ENCODE measurements around the gene VMO1. TPM values are rescaled to one million over a fixed set of nuclear protein-coding genes. Genes with fewer than 3 reads are reported as not detected.

Gene VMO1
- total RNA-seq, 3 donors from 2014 or later = 0.67 to 2.3 (median 2.1) TPM

DNA sequence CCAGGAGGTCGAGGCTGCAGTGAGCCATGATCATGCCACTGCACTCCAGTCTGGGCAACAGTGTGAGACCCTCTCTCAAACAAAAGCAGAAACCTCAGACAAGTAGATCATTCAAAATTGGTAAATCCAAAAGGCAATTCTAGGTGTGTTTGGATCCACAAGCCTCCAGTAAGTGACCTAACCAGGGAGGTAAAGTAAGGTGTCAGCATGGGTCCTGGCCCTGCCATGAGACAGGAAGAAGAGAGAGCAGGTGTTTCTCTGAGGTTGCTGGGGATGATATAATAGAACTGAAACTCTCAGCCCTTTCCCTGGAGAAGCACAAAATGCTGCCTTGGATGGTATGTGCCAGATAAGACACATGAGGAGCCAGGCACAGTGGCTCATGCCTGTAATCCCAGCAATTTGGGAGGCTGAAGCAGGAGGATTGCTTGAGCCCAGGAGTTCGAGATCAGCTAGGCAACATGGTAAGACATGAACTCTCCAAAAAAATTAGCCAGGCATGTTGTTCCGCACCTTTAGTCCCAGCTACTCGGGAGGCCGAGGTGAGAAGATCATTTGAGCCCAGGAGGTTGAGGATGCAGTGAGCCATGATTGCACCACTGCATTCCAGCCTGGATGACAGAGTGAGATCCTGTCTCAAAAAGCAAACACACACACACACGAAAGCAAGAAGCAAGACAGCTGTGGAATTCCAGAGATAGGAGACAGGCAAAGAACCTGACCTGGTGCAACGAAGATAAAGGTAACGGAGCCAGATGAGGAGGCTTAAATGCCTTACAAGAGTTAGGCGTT, 8.0 kb downstream of the VMO1 start:
- DNase-seq (no peak), ATAC-seq (no peak)
- no peaks in the 10 kb centered on the region for H3K9me3 ChIP-seq
- H3K4me3 ChIP-seq = no peak overlapping the region
- TF ChIP-seq, protein P1, sequence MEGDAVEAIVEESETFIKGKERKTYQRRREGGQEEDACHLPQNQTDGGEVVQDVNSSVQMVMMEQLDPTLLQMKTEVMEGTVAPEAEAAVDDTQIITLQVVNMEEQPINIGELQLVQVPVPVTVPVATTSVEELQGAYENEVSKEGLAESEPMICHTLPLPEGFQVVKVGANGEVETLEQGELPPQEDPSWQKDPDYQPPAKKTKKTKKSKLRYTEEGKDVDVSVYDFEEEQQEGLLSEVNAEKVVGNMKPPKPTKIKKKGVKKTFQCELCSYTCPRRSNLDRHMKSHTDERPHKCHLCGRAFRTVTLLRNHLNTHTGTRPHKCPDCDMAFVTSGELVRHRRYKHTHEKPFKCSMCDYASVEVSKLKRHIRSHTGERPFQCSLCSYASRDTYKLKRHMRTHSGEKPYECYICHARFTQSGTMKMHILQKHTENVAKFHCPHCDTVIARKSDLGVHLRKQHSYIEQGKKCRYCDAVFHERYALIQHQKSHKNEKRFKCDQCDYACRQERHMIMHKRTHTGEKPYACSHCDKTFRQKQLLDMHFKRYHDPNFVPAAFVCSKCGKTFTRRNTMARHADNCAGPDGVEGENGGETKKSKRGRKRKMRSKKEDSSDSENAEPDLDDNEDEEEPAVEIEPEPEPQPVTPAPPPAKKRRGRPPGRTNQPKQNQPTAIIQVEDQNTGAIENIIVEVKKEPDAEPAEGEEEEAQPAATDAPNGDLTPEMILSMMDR (IDR thresholded peaks at IDR 0.05) = no peak
- no peaks in the 10 kb centered on the region for H3K4me1 ChIP-seq (ENCODE audit: low read depth)
- no peaks in the 10 kb centered on the region for H3K36me3 ChIP-seq (ENCODE audit: low read depth)
- intact Hi-C loops (cut with DNase I, micrococcal nuclease) = no loop called here

DNA sequence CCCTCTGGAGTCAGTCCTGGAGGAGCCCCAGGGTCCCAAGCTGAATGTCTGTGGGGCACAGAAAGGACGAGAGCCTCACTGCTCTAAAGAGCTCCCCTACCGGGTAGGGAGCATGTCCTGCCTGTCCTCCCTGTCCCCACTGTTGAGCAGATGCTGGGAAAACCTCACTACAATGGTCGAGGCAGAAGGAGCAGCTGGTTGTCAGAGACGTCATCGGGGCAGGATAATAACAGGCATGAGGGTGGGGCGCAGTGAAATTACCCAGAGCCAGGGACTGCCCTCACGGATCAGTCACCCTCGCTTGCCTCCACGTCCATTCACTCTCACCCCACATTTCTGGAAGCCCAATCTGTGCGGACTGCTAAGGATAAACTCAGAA, 13.9 kb downstream of the VMO1 start:
- DNase-seq (peak in 2 of 3 donors; percentile 68 to 78), ATAC-seq (peak; percentile 79)
- Histone ChIP-seq H3K4me3 (no peak overlapping the region), H3K9me3 (no peaks in the 10 kb centered on the region), H3K4me1 (ENCODE audit: low read depth) (peaks cover 11% of the 10 kb centered on the region), H3K36me3 (ENCODE audit: low read depth) (no peaks in the 10 kb centered on the region)
- intact Hi-C loops (cut with DNase I, micrococcal nuclease) = no loop called here
- TF ChIP-seq, protein P1 (IDR thresholded peaks at IDR 0.05) = no peak

DNA sequence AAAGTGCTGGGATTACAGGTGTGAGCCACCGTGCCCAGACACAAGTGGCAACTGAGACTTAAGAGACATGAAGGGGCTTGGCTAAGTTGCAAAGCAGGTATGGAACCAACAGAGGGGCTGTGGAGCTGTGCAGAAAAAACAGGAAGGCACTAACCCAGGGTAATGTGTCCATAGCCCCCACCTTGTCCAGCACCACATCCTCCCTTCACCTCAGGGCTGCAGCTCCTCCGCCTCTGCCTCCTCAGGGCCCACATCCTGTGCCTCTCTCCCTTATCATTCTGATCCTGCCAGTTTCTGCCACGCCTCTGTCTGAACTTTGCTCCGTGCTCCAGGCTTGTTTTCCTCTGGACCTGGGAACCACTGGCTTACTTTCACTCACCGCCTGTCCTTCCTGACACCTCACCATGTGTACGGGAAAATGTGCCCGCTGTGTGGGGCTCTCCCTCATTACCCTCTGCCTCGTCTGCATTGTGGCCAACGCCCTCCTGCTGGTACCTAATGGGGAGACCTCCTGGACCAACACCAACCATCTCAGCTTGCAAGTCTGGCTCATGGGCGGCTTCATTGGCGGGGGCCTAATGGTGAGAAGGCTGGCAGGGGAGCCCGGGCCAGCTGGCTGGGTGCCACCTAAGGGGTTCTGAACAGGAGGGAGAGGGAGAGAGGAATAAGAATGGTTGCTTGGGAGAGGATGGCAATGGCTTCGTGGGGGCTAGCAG, 14.5 kb downstream of the VMO1 start, which contains the start of gene TM4SF5:
TSS of gene TM4SF5 (plus strand) at position 368 of the 716 bp plus-strand sequence. CDS start at position 405, 37 bp downstream.
- intact Hi-C loops (cut with DNase I, micrococcal nuclease) = no loop called here
- no peak within 1 kb of the TSS for H3K4me3 ChIP-seq

DNA sequence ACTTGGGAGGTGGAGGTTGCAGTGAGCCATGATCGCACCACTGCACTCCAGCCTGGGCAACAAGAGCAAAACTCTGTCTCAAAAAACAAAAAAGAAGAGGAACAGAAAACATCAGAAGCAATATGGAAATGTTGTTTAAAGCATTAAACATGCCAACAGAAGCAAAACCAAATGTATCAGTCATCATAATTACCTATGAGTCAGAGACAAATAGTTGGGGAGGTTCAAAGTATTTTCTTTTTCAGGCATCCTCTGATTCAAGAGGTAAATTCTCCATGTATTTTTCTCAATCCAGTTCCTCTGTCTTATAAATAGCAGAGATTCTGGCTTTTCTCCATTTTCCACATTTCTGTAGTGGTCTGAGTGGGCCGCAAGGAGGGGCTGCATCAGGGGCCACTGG, 16.5 kb downstream of the VMO1 start:
- ATAC-seq (no peak), DNase-seq (no peak)
- TF ChIP-seq, protein P1 (IDR thresholded peaks at IDR 0.05) = no peak
- Histone ChIP-seq H3K4me1 (ENCODE audit: low read depth) (peaks cover 11% of the 10 kb centered on the region), H3K9me3 (no peaks in the 10 kb centered on the region), H3K36me3 (ENCODE audit: low read depth) (no peaks in the 10 kb centered on the region), H3K4me3 (no peak overlapping the region)
- intact Hi-C loops (cut with DNase I, micrococcal nuclease) = no loop called here

More for the DNA sequence above, 14.5 kb downstream of the VMO1 start, which contains the start of gene TM4SF5:
- DNase-seq = peak; percentile 81 to 92 (median 86)
- Histone ChIP-seq H3K4me1 (ENCODE audit: low read depth) (peaks cover 11% of the 10 kb centered on the region), H3K36me3 (ENCODE audit: low read depth) (no peaks in the 10 kb centered on the region), H3K9me3 (no peaks in the 10 kb centered on the region)
- TF ChIP-seq, protein P1 (IDR thresholded peaks at IDR 0.05) = no peak
- peak; percentile 98 for ATAC-seq

DNA sequence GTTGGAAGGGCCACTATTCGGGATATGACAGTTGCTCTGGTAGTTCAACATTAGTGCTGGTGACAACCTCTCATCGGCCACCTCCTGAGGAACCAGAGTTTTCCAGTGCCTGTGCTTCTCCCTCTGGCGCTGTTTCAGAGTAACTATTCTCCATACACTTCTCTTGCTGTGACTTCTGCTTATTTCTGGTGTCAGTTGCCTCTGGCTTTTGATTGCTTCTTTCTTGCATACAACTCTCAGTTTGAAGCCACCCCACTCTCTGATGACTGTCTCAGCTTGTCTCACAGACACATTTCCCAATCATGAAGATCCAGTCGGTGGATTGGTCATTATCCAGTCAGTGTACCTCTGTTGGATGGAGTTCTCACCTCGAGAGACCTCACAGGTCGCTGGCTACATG, 17.9 kb downstream of the VMO1 start:
- no peak for ATAC-seq
- intact Hi-C loops (cut with DNase I, micrococcal nuclease) = no loop called here
- DNase-seq = no peak
- Histone ChIP-seq H3K4me1 (ENCODE audit: low read depth) (peaks cover 11% of the 10 kb centered on the region), H3K4me3 (no peak overlapping the region), H3K9me3 (no peaks in the 10 kb centered on the region), H3K36me3 (ENCODE audit: low read depth) (no peaks in the 10 kb centered on the region)
- TF ChIP-seq, protein P1 (IDR thresholded peaks at IDR 0.05) = no peak
